GM12878 (cell line): ENCODE measurements around the gene MYBPC2. TPM values are rescaled to one million over a fixed set of nuclear protein-coding genes. Genes with fewer than 3 reads are reported as not detected.

Experiments
- ATAC-seq: fragments of 200-7000 bp; cut with Tn5 transposase; 3 replicates; pipeline ENCODE4 v1.9.1; 2020; ENCODE audit warnings: mild to moderate bottlenecking, moderate library complexity
- BruUV-seq: library from RNA; stranded (reverse); fragments of 400-500 nt; replicated peaks from 2 replicates; lab custom pipeline; 2021; lab: Mats Ljungman, UMichigan
- CTCF ChIA-PET: fragments of 300-600 bp; sonication (Branson Sonifier 250); formaldehyde crosslinking; extraction: SDS; loops from one replicate; lab custom pipeline; 2021; ENCODE audit warnings: inconsistent platforms; lab: Yijun Ruan, JAX
- POLR2A ChIA-PET: fragments of 350-600 bp; formaldehyde crosslinking; extraction: SDS; loops from one replicate; lab custom pipeline; 2021; ENCODE audit warnings: inconsistent platforms; lab: Charles Lee
- RAD21 ChIA-PET: fragments of 300-600 bp; sonication (Branson Sonifier 250); formaldehyde crosslinking; loops from one replicate; lab custom pipeline; 2023; ENCODE audit warnings: antibody characterized with exemption; ENCODE audit not compliant: unreplicated experiment; lab: Charles Lee
- SMC1A ChIA-PET: fragments of 300-600 bp; sonication (Branson Sonifier 250); formaldehyde crosslinking; loops from one replicate; lab custom pipeline; 2023; ENCODE audit not compliant: unreplicated experiment, uncharacterized antibody; lab: Charles Lee
- DNase-seq: peaks from one replicate; pipeline ENCODE4 v3.0.0-alpha.2; 2011; ENCODE audit warnings: low read depth, low spot score
- FAIRE-seq: peaks from 3 replicates; lab custom pipeline; 2011; peaks lifted over from hg19 to GRCh38; lab: Jason Lieb, UNC
- H2AFZ ChIP-seq: 2 replicates; pipeline ENCODE4 v1.6.0; 2011; ENCODE audit warnings: low read depth, low read length, control low read depth; ENCODE audit not compliant: control insufficient read depth
- H3K27ac ChIP-seq: 2 replicates; pipeline ENCODE4 v1.5.1; 2011; ENCODE audit warnings: control low read depth; ENCODE audit not compliant: control insufficient read depth, insufficient read depth
- H3K27me3 ChIP-seq, 2 experiments: replicated peaks in 1 of 2; 2 replicates each; pipeline versions ENCODE4 v1.6.0 to v1.6.1; 2011; ENCODE audit warnings: low read length in 1 of 2; ENCODE audit not compliant: control insufficient read depth in 2 of 2, insufficient read depth in 2 of 2
- H3K36me3 ChIP-seq, 2 experiments: 2 replicates each; pipeline ENCODE4 v1.5.1; 2011; ENCODE audit warnings: low read length in 1 of 2; ENCODE audit not compliant: control insufficient read depth in 2 of 2, insufficient read depth in 2 of 2
- H3K4me1 ChIP-seq: 2 replicates; pipeline ENCODE4 v1.6.1; 2011; ENCODE audit warnings: mild to moderate bottlenecking, low read length, moderate library complexity, mixed read lengths; ENCODE audit not compliant: control insufficient read depth, insufficient read depth
- H3K4me2 ChIP-seq: 2 replicates; pipeline ENCODE4 v1.6.0; 2011; ENCODE audit warnings: control low read depth; ENCODE audit not compliant: control insufficient read depth, insufficient read depth
- H3K4me3 ChIP-seq: fragments of 200-600 bp; sonication (generic); 2 replicates; pipeline ENCODE4 v1.5.1; 2016
- H3K79me2 ChIP-seq: 2 replicates; pipeline ENCODE4 v1.6.0; 2011; ENCODE audit warnings: low read length; ENCODE audit not compliant: control insufficient read depth, insufficient read depth
- H3K9ac ChIP-seq: 2 replicates; pipeline ENCODE4 v1.8.0; 2011; ENCODE audit warnings: low read length, control low read depth, mixed read lengths; ENCODE audit not compliant: control insufficient read depth, insufficient read depth
- H3K9me3 ChIP-seq: replicated peaks from 3 replicates; pipeline ENCODE4 v1.5.1; 2011; ENCODE audit warnings: mild to moderate bottlenecking, low read length; ENCODE audit not compliant: control insufficient read depth, insufficient read depth
- H4K20me1 ChIP-seq: 2 replicates; pipeline ENCODE4 v1.6.0; 2011; ENCODE audit not compliant: control insufficient read depth, insufficient read depth
- CUX1 ChIP-seq: IDR thresholded peaks from 2 replicates; pipeline ENCODE4 v1.6.1; 2012; ENCODE audit warnings: improper control_type of control experiment, low read depth, low read length; ENCODE audit not compliant: insufficient replicate concordance
- RB1 ChIP-seq: fragments of 450-650 bp; formaldehyde crosslinking; IDR thresholded peaks from 2 replicates; pipeline ENCODE4 v1.6.1; 2017; ENCODE audit warnings: mild to moderate bottlenecking, borderline replicate concordance
- SMC3 ChIP-seq: IDR thresholded peaks from 2 replicates; pipeline ENCODE4 v1.6.1; 2011; ENCODE audit warnings: low read length, improper control_type of control experiment, borderline replicate concordance
- WGBS: methylation state at CpG from one replicate; pipeline ENCODE4 v1.1.6; 2016; ENCODE audit warnings: low lambda C conversion rate; ENCODE audit not compliant: insufficient replicate concordance, insufficient coverage; ENCODE audit errors: missing lambda C conversion rate; 5-methylcytosine and 5-hydroxymethylcytosine counted together
- in situ Hi-C: fragments of 300-500 bp; cut with MboI; formaldehyde crosslinking; loops from 9 replicates; pipeline ENCODE4 v1.14.3; 2018; ENCODE audit warnings: mixed read lengths
- intact Hi-C: fragments of 100-400 bp; cut with micrococcal nuclease; formaldehyde crosslinking; loops from one replicate; pipeline ENCODE4 v1.14.2; 2022; ENCODE audit not compliant: unreplicated experiment
- polyA plus RNA-seq, 11 experiments: library from polyadenylated mRNA; depleted of rRNA in 4 of 11; unstranded in 6 of 11; stranded (reverse) in 5 of 11; fragments of >200 nt; fragmentation: Nextera tagmentation in 4 of 11; fragmentation: Illumina TruSeq in 1 of 11; extraction: Ambion mirVana in 4 of 11; extraction: Trizol in 1 of 11; gene quantifications; 1 replicate in 1 of 11; 2 replicates in 10 of 11; pipeline versions ENCODE4 v1.2.1 to v1.2.3, GENCODE V29; 2011 to 2016; ENCODE audit warnings: inconsistent platforms in 2 of 11, missing spikeins in 2 of 11, low read depth in 1 of 11
- total RNA-seq, 4 experiments: library from RNA; depleted of rRNA in 3 of 4; stranded (reverse); fragments of >200 nt in 3 of 4; fragmentation: Illumina TruSeq in 1 of 4; extraction: Trizol in 1 of 4; gene quantifications; 2 replicates each; pipeline versions ENCODE4 v1.2.1 to v1.2.3, GENCODE V29; 2013 to 2021

Gene MYBPC2
- total and polyA plus RNA-seq, 10 of the 15 experiments (the other 5 are each of a cell fraction or from before 2014, with no cell fraction given): 0.09 to 2.6 (median 0.61) TPM

DNA sequence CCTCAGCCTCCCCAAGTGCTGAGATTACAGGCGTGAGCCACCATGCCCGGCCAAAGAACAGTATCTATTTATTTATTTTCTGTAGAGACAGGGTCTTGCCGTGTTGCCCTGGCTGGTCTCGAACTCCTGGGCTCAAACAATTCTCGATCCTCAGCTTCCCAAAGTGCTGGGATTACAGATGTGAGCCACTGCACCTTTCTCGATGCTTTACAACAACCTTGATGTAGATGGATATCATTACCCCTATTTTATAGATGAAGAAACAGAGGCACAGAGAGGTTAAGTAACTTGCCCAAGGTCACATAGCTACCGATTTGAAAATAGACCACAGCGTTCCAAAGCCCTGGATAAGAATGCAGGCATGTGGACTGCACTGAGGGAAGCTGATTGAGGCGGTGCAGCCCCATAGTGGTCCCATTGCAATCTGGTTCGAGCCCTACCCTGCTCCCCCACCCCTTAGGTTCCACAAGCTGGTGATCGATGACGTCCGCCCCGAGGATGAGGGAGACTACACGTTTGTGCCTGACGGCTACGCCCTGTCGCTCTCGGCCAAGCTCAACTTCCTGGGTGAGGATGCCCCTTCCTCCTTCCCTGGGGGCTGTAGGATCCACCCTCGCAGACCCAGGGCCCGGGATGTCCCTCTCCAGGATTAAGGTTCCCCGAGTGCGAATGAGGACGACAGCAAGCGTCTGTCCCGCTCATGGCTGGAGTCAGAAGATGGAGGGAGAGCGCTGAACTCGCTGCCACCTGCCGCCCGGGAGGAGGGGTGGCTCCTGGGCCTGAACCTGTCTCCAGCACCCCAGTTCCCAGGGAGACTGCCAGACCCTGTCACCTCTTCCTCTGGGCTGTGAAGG, 17.9 kb downstream of the MYBPC2 start (continued):
- TF ChIP-seq CUX1 (no peak), SMC3 (no peak)

- H3K9me3 ChIP-seq: no peaks in the 10 kb centered on the region
- no peak for DNase-seq
- no peak for TF ChIP-seq RB1
- TF ChIP-seq, all 136 proteins: peak for 0
- H3K27me3 ChIP-seq: no peaks in the 10 kb centered on the region
- ChIA-PET SMC1A (no interaction called here), CTCF (interaction anchor here (1.0 to 1.4 kb wide), 2 partner anchors 10 kb away, joined by 3 to 4 read pairs; no protein-coding TSS in a partner anchor), RAD21 (no interaction called here), POLR2A (no interaction called here)
- H3K27ac ChIP-seq: no peak overlapping the region
- no peak for FAIRE-seq
- H3K4me1 ChIP-seq: no peaks in the 10 kb centered on the region
- H3K36me3 ChIP-seq: no peaks in the 10 kb centered on the region
- in situ Hi-C loops: no loop called here
- no peak overlapping the region for H3K4me3 ChIP-seq
- H3K79me2 ChIP-seq: no peaks in the 10 kb centered on the region
- 82% methylated on average over 2 of the region's 13 CpGs for WGBS
- ATAC-seq: no peak
- H3K9ac ChIP-seq: no peak overlapping the region
- no peak overlapping the region for H3K4me2 ChIP-seq
- intact Hi-C loops: no loop called here
- H4K20me1 ChIP-seq: no peaks in the 10 kb centered on the region
- H2AFZ ChIP-seq: no peak overlapping the region
- BruUV-seq: no TSS peak
Observed at GRCh38 chr19:50451223-50451534, 18.5 kb downstream of the MYBPC2 start.
